Testis (tissue), 3 donors: ENCODE results near the gene SPATA13. TPM values are rescaled to one million over a fixed set of nuclear protein-coding genes. Genes with fewer than 3 reads are reported as not detected.

Source experiments
- DNase-seq: peaks from one replicate; pipeline ENCODE4 v3.0.0-alpha.2; 2019
- H3K27ac ChIP-seq, 2 donors: fragments of 200-600 bp; sonication (generic); one replicate each; pipeline ENCODE4 v1.5.1; 2019
- H3K27me3 ChIP-seq: fragments of 200-600 bp; sonication (generic); one replicate; pipeline ENCODE4 v1.5.1; 2019
- H3K36me3 ChIP-seq: fragments of 200-600 bp; sonication (generic); one replicate; pipeline ENCODE4 v1.5.1; 2017; ENCODE audit warnings: low read depth; ENCODE audit errors: missing control alignments
- H3K4me1 ChIP-seq: fragments of 200-600 bp; sonication (generic); one replicate; pipeline ENCODE4 v1.5.1; 2019
- H3K4me3 ChIP-seq, 2 donors: fragments of 200-600 bp; sonication (generic); one replicate each; pipeline ENCODE4 v1.5.1; 2017 to 2019
- H3K9me3 ChIP-seq: fragments of 200-600 bp; sonication (generic); one replicate; pipeline ENCODE4 v1.5.1; 2017
- POLR2A ChIP-seq: fragments of 450-650 bp; IDR thresholded peaks from one replicate; pipeline ENCODE4 v1.6.1; 2017; ENCODE audit warnings: antibody characterized with exemption, mild to moderate bottlenecking, moderate library complexity
- WGBS, 2 donors: methylation state at CpG; one replicate each; pipeline ENCODE4 v1.1.5; 2018; 5-methylcytosine and 5-hydroxymethylcytosine counted together
- intact Hi-C: fragments of 100-400 bp; cut with DNase I; formaldehyde crosslinking; loops from one replicate; pipeline ENCODE4 v1.15.1; 2023; ENCODE audit warnings: low total_unique reads
- polyA plus RNA-seq: library from polyadenylated mRNA; stranded (reverse); fragments of 350-450 nt; fragmentation: Illumina TruSeq; extraction: RNeasy Lipid Tissue Mini Kit (QIAGEN cat#74804); gene quantifications from one replicate; pipeline ENCODE4 v1.2.3, GENCODE V29; 2014; ENCODE audit warnings: low read depth, low replicate concordance; ENCODE audit not compliant: insufficient read depth
- total RNA-seq, 2 donors: library from RNA; depleted of rRNA; stranded (reverse); fragments of >200 nt; gene quantifications; one replicate each; pipeline ENCODE4 v1.2.3, GENCODE V29; 2016
- TF ChIP-seq, protein P1 (sequence below), 3 experiments: fragments of 450-650 bp in 2 of 3; fragments of 200-600 bp in 1 of 3; sonication (generic) in 1 of 3; IDR thresholded peaks; one replicate each; pipeline ENCODE4 v1.5.1; 2016 to 2019; ENCODE audit warnings: antibody characterized with exemption in 3 of 3, mild to moderate bottlenecking in 2 of 3, moderate library complexity in 1 of 3

The SPATA13 gene
- total and polyA plus RNA-seq, 3 donors from 2014 or later = 12.9 to 35.6 (median 30.6) TPM

DNA sequence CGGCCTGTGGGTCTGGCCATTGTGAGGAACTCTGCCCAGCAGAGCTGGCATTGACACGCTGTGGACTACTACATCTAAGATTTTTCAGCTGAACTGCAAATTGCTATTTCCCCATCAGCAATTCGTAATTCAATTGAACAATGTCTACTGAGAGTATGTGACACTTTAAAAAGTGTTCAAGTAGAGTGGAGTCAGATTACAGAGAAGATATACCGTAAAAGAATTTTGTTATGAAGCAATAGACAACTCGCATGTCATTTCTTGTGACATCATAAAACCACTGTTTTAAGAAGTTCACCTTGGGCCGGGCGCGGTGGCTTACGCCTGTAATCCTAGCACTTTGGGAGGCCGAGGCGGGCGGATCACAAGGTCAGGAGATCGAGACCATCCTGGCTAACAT, 116.3 kb downstream of the SPATA13 start:
- intact Hi-C loops = no loop called here
- TF ChIP-seq POLR2A = no peak
- TF ChIP-seq, protein P1, sequence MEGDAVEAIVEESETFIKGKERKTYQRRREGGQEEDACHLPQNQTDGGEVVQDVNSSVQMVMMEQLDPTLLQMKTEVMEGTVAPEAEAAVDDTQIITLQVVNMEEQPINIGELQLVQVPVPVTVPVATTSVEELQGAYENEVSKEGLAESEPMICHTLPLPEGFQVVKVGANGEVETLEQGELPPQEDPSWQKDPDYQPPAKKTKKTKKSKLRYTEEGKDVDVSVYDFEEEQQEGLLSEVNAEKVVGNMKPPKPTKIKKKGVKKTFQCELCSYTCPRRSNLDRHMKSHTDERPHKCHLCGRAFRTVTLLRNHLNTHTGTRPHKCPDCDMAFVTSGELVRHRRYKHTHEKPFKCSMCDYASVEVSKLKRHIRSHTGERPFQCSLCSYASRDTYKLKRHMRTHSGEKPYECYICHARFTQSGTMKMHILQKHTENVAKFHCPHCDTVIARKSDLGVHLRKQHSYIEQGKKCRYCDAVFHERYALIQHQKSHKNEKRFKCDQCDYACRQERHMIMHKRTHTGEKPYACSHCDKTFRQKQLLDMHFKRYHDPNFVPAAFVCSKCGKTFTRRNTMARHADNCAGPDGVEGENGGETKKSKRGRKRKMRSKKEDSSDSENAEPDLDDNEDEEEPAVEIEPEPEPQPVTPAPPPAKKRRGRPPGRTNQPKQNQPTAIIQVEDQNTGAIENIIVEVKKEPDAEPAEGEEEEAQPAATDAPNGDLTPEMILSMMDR (IDR thresholded peaks at IDR 0.05) = no peak
- no peak overlapping the region for H3K27ac ChIP-seq
- H3K36me3 ChIP-seq = no peaks in the 10 kb centered on the region
- H3K4me1 ChIP-seq = peaks cover 46% of the 10 kb centered on the region
- H3K4me3 ChIP-seq = no peak overlapping the region
- WGBS, 2 donors = 94 to 95% methylated on average over 13 of the region's 13 CpGs
- H3K9me3 ChIP-seq = no peaks in the 10 kb centered on the region
- H3K27me3 ChIP-seq = no peaks in the 10 kb centered on the region
- DNase-seq = no peak

DNA sequence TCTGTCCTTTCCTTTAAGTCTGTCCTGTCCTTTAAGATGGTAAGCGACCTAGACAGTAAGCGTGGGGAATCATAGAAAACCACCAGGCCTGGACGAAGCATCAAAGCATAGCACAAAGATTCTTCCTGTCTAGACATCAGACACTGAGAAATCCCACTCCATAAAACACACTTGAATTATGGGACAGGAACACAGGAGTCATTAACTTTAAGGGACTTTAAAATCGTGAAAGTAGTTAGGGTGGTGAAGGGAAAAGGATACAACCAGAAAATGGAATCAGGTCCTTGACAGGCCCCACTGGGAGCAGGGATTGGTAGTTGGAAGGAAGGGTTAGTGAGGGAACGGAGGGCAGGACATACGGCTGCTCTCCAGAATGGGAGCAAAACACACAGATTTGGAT, 117.2 kb downstream of the SPATA13 start:
- intact Hi-C loops = no loop called here
- WGBS, 2 donors = 86 to 96% methylated on average over 6 of the region's 6 CpGs
- H3K4me1 ChIP-seq = peaks cover 46% of the 10 kb centered on the region
- DNase-seq = no peak
- TF ChIP-seq POLR2A = no peak
- TF ChIP-seq, protein P1 (IDR thresholded peaks at IDR 0.05) = no peak
- no peaks in the 10 kb centered on the region for H3K9me3 ChIP-seq
- H3K27me3 ChIP-seq = no peaks in the 10 kb centered on the region
- H3K4me3 ChIP-seq = no peak overlapping the region
- H3K36me3 ChIP-seq = no peaks in the 10 kb centered on the region
- H3K27ac ChIP-seq = no peak overlapping the region

DNA sequence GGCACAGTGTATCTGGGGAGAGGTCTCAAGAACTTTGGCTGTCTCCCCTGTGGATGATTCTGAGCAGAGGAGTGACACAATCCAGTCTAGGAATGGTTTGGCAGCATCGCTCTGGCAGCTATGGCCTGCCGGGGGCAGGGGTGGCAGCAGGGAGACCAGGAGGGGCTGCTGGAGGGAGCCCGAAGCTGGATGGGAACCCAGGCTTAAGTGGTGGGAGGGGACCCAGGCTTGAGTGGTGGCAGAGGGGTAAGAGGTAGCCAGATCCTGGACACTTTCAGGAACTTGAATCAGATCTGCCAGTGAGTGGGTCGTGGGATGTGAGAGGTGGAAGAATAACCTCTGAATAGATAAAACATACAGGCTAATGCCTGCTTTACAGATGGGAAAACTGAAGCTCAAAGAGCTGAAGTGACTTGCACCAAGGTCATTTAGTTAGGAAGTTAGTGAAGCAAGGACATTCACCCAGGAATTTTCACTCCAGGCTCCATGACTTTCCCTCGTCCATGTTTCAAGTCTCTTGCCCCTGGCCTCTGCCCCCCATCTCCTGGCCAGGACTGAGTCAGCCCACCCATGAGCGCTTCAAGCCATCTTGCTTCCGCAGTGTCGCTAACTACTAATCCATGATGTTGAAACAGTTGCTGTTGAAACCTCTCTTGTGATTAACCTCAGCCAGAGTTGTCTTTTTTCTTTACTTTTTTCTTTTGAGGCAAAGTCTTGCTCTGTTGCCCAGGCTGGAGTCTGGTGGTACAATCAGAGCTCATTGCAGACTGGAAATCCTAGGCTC, 119.0 kb downstream of the SPATA13 start:
- no peak for DNase-seq
- H3K36me3 ChIP-seq = no peaks in the 10 kb centered on the region
- no peak overlapping the region for H3K4me3 ChIP-seq
- 85 to 86% methylated on average over 8 of the region's 8 CpGs for WGBS, 2 donors
- intact Hi-C loops = no loop called here
- peaks cover 32% of the 10 kb centered on the region for H3K4me1 ChIP-seq
- H3K27ac ChIP-seq = no peak overlapping the region
- no peaks in the 10 kb centered on the region for H3K27me3 ChIP-seq
- H3K9me3 ChIP-seq = no peaks in the 10 kb centered on the region
- TF ChIP-seq, protein P1 (IDR thresholded peaks at IDR 0.05) = no peak
- no peak for TF ChIP-seq POLR2A

DNA sequence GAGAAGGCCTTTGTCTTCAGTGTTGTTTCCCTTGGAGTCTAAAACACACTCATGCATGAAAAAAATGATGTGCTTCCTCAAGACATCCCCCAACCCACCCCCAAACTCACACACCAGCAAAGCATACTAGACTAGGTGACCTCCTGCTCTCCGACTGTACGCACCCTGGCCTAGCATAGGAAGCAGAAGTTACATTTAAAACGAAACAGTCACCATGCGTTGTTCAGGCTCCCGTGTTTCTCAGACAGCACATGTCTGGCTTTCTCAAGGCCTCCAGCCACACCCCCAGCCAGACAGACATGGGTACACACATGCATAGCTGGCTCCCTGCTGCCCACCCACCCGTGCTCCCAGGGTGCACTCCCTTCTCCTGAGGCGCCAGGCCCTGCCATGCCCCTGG, 120.2 kb downstream of the SPATA13 start:
- intact Hi-C loops = no loop called here
- no peak for DNase-seq
- 59 to 73% methylated on average over 7 of the region's 7 CpGs for WGBS, 2 donors
- Histone ChIP-seq H3K36me3 (no peaks in the 10 kb centered on the region), H3K4me3 (no peak overlapping the region), H3K4me1 (peaks cover 23% of the 10 kb centered on the region), H3K27me3 (no peaks in the 10 kb centered on the region), H3K27ac (no peak overlapping the region), H3K9me3 (no peaks in the 10 kb centered on the region)
- no peak for TF ChIP-seq POLR2A
- TF ChIP-seq, protein P1 (IDR thresholded peaks at IDR 0.05) = no peak
